Measurements from ENCODE around the gene MCTP1. TPM values are rescaled to one million over a fixed set of nuclear protein-coding genes. Genes with fewer than 3 reads are reported as not detected.

MCTP1 gene
- total RNA-seq, 4 donors from 2014 or later, result 11.2 to 43.6 (median 16.8) TPM

DNA sequence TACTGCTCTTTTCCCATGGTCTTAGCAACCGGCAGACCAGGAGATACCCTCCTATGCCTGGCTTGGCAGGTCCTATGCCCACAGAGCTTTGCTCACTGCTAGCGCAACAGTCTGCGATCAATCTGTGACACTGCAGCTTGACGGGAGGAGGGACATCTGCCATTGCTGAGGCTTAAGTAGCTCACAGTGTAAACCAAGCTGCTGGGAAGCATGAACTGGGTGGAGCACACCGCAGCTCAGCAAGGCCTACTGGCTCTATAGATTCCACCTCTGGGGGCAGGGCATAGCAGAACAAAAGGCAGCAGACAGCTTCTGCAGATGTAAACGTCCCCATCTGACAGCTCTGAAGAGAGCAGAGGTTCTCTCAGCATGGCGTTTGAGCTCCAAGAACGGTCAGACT lies 40.4 kb downstream of the MCTP1 start:
- peaks cover 0 to 7% (median 0%) of the 10 kb centered on the region in 4 donors for H3K27me3 ChIP-seq
- TF ChIP-seq POLR2A (IDR thresholded peaks at IDR 0.05; ENCODE audit: low read depth) (no peak), POLR2AphosphoS5 (IDR thresholded peaks at IDR 0.05) (no peak), EP300 (IDR thresholded peaks at IDR 0.05) (no peak)
- TF ChIP-seq, protein P1, sequence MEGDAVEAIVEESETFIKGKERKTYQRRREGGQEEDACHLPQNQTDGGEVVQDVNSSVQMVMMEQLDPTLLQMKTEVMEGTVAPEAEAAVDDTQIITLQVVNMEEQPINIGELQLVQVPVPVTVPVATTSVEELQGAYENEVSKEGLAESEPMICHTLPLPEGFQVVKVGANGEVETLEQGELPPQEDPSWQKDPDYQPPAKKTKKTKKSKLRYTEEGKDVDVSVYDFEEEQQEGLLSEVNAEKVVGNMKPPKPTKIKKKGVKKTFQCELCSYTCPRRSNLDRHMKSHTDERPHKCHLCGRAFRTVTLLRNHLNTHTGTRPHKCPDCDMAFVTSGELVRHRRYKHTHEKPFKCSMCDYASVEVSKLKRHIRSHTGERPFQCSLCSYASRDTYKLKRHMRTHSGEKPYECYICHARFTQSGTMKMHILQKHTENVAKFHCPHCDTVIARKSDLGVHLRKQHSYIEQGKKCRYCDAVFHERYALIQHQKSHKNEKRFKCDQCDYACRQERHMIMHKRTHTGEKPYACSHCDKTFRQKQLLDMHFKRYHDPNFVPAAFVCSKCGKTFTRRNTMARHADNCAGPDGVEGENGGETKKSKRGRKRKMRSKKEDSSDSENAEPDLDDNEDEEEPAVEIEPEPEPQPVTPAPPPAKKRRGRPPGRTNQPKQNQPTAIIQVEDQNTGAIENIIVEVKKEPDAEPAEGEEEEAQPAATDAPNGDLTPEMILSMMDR (IDR thresholded peaks at IDR 0.05), result no peak
- no peaks in the 10 kb centered on the region for H3K4me1 ChIP-seq
- 39% methylated on average over 3 of the region's 8 CpGs for WGBS
- no peak for DNase-seq (ENCODE audit: extremely low spot score)
- no peak overlapping the region for H3K27ac ChIP-seq (replicated peaks in 1 of 4)
- H3K9me3 ChIP-seq, result no peaks in the 10 kb centered on the region
- intact Hi-C loops (cut with DNase I), result no loop called here
- H3K4me3 ChIP-seq, result no peak overlapping the region
- no peaks in the 10 kb centered on the region for H3K36me3 ChIP-seq

DNA sequence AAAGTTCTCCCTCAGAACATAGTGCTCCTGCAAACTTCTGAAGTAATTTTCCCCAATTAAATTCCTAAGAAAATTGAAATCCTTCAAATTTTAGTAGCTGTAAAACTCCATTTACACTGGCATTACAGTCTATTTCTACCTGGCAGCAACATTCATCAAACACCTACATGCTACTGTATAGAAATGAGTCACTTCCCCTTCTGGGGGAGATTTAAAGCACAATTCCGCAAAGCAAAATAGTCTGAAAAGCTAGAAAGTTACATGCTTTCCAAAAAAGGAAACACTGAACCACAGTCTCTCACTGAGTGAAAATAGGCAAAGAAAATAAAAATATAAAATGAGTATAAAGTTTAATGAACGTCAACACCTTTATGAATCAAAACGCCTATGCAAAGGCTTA lies 43.3 kb downstream of the MCTP1 start:
- Histone ChIP-seq H3K27ac (replicated peaks in 1 of 4) (no peak overlapping the region), H3K9me3 (no peaks in the 10 kb centered on the region), H3K4me3 (no peak overlapping the region), H3K27me3 (peaks cover 0 to 7% (median 0%) of the 10 kb centered on the region in 4 donors), H3K4me1 (no peaks in the 10 kb centered on the region), H3K36me3 (no peaks in the 10 kb centered on the region)
- intact Hi-C loops (cut with DNase I), result no loop called here
- no peak for DNase-seq (ENCODE audit: extremely low spot score)
- TF ChIP-seq EP300 (IDR thresholded peaks at IDR 0.05) (no peak), POLR2AphosphoS5 (IDR thresholded peaks at IDR 0.05) (no peak), POLR2A (IDR thresholded peaks at IDR 0.05; ENCODE audit: low read depth) (no peak)
- TF ChIP-seq, protein P1 (IDR thresholded peaks at IDR 0.05), result no peak
- 78% methylated on average over 3 of the region's 3 CpGs for WGBS

DNA sequence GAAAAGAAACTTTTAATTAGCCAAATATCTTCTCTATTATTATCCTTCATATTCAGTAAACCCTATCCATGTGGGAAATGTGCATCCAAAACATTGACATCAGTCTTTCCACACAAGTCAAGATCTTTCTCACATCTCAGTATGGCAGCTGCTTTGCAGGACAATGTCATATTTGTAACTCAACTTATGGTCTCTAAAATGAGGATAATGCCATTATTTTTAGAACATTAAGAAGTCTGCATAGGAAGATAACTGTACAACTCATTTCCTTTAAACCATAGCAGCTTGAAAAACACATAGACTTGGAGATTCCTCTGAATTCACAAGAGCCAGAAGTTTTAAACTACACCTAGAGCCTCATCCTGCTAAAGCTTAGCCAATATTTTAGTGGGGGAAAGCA lies 43.7 kb downstream of the MCTP1 start:
- Histone ChIP-seq H3K4me1 (no peaks in the 10 kb centered on the region), H3K36me3 (no peaks in the 10 kb centered on the region), H3K4me3 (no peak overlapping the region), H3K9me3 (no peaks in the 10 kb centered on the region), H3K27me3 (peaks cover 0 to 7% (median 0%) of the 10 kb centered on the region in 4 donors), H3K27ac (replicated peaks in 1 of 4) (no peak overlapping the region)
- intact Hi-C loops (cut with DNase I), result no loop called here
- no peak for DNase-seq (ENCODE audit: extremely low spot score)
- TF ChIP-seq POLR2AphosphoS5 (IDR thresholded peaks at IDR 0.05) (no peak), EP300 (IDR thresholded peaks at IDR 0.05) (no peak), POLR2A (IDR thresholded peaks at IDR 0.05; ENCODE audit: low read depth) (no peak)
- TF ChIP-seq, protein P1 (IDR thresholded peaks at IDR 0.05), result no peak

DNA sequence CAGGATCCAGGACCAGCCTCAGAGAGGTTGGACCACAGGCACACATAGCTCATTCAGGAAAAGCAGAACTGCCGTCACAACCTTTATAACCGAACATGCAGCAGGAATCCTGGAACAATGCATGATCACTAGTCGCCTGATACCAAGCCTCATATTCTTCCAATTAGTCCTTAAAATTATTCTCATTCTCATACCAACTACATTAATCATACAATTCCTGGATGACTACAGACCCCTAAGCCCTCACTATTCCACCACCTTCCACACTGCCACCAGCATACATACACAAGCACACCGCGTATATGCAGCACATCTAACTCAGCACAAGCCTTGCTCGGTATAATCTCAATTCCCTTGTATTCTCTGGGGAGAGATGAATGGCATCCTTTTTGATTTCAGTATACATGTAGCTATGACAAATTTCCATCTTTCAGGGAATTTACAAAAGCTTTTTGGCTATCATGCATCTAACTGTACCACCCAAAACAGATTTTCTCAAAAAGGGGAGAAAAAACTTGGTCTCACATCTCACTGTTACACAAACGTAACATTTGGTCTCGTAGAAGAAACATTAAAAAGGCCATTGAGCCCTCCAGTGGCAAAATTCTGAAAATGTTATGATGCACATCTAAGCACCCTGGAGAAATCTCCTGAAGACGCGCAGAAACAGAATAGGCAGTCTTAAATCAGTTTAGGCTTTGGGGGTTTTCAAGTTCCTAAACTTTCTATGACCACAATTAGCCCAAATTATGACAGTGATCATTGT lies 46.2 kb downstream of the MCTP1 start:
- intact Hi-C loops (cut with DNase I), result no loop called here
- Histone ChIP-seq H3K27ac (replicated peaks in 1 of 4) (no peak overlapping the region), H3K9me3 (no peaks in the 10 kb centered on the region), H3K27me3 (no peaks in the 10 kb centered on the region), H3K4me3 (no peak overlapping the region), H3K4me1 (no peaks in the 10 kb centered on the region), H3K36me3 (no peaks in the 10 kb centered on the region)
- no peak for DNase-seq (ENCODE audit: extremely low spot score)
- TF ChIP-seq, protein P1 (IDR thresholded peaks at IDR 0.05), result peak in 1 of 3 experiments; percentile 13
- TF ChIP-seq POLR2A (IDR thresholded peaks at IDR 0.05; ENCODE audit: low read depth), result no peak
- 58% methylated on average over 10 of the region's 10 CpGs for whole genome bisulfite sequencing

DNA sequence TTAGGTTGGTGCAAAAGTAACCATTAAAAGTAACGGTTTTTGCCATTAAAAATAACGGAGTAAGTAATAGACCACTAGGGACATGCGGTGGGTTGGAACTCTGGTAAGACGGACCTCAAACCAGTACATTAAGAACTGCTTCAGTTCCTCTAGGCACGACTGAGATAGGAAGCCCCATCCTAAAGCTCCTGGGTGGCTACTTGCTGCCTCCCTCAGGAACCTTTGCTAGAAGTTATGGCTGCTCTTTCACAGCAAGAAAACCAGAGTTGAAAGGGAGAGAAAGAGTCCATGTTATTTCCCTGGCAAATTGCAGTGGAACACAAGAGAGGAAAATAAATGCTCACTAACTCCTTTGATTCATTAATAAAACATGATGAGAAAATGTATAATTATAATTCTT lies 47.6 kb downstream of the MCTP1 start:
- no peak for DNase-seq (ENCODE audit: extremely low spot score)
- H3K9me3 ChIP-seq, result peaks cover 0 to 2% (median 0%) of the 10 kb centered on the region in 4 donors
- H3K36me3 ChIP-seq, result no peaks in the 10 kb centered on the region
- no peaks in the 10 kb centered on the region for H3K4me1 ChIP-seq
- intact Hi-C loops (cut with DNase I), result no loop called here
- H3K27ac ChIP-seq (replicated peaks in 1 of 4), result no peak overlapping the region
- WGBS, result 82% methylated on average over 5 of the region's 5 CpGs
- no peaks in the 10 kb centered on the region for H3K27me3 ChIP-seq
- no peak overlapping the region for H3K4me3 ChIP-seq
- TF ChIP-seq POLR2AphosphoS5 (IDR thresholded peaks at IDR 0.05) (no peak), POLR2A (IDR thresholded peaks at IDR 0.05; ENCODE audit: low read depth) (no peak), EP300 (IDR thresholded peaks at IDR 0.05) (no peak)
- TF ChIP-seq, protein P1 (IDR thresholded peaks at IDR 0.05), result no peak

Data from esophagus muscularis mucosa (tissue), 4 donors.